Stimulated activated CD8-positive, alpha-beta memory T cell treated with anti-CD3 and anti-CD28 coated beads, Interleukin-4, amount 100 ng/mL, for 48 hours (primary cell): ENCODE measurements around the gene CACNG7.
"Not testable (repeated sequence)": the region's sequence is repeated elsewhere in the genome, so short reads cannot be mapped to it uniquely, and the experiment has no call there.

ENCODE experiments used
- DNase-seq: peaks from one replicate; pipeline ENCODE4 v3.0.0-alpha.2; 2020

Gene CACNG7

DNA sequence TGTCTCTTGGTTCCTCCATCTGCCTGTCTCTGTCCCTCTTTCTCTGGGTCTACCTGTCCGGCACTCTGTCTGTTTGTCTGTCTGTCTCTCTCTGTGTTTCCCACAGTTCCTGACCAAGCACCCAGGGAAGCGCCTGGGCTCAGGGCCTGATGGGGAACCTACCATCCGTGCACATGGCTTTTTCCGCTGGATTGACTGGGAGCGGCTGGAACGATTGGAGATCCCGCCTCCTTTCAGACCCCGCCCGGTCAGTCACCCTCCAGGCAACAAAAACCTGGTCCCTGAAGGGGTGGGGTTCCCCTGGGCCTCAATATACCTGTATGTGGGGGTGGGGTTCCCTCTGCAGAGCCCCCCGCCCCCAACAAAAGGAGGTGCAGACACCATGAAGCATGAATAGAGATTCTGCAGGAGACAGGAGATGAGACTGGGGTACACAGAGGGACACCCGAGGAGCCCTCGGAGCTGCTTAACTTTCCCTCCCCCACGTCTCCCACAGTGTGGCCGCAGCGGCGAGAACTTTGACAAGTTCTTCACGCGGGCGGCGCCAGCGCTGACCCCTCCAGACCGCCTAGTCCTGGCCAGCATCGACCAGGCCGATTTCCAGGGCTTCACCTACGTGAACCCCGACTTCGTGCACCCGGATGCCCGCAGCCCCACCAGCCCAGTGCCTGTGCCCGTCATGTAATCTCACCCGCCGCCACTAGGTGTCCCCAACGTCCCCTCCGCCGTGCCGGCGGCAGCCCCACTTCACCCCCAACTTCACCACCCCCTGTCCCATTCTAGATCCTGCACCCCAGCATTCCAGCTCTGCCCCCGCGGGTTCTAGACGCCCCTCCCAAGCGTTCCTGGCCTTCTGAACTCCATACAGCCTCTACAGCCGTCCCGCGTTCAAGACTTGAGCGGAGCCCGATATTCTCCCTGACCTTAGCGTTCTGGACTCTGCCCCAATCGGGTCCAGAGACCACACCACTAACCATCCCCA is 2.6 kb upstream of the CACNG7 start:
- peak; percentile 89 for DNase-seq

DNA sequence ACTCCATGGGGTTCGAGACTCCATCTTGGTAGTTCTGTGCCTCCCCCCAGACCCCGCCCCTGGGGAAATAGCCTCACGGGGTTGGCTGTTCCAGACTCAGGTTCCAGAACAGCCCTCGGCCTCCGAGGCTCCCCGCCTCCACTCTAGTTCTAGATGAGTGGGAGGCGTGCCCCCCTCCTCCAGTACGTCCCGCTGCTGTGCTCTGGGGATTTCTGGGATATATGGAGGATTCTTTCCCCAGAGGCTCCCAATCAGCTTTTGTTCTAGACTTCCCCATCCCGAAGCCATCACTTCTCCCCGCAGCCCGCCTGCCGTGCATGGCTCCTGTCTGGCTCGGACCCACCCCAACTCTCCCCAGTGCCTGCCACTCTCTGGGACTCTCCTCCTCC is 1.9 kb upstream of the CACNG7 start:
- DNase-seq = no peak

- no peak for DNase-seq
Observed at GRCh38 chr19:53907690-53908089, 1.4 kb upstream of the CACNG7 start.

DNA sequence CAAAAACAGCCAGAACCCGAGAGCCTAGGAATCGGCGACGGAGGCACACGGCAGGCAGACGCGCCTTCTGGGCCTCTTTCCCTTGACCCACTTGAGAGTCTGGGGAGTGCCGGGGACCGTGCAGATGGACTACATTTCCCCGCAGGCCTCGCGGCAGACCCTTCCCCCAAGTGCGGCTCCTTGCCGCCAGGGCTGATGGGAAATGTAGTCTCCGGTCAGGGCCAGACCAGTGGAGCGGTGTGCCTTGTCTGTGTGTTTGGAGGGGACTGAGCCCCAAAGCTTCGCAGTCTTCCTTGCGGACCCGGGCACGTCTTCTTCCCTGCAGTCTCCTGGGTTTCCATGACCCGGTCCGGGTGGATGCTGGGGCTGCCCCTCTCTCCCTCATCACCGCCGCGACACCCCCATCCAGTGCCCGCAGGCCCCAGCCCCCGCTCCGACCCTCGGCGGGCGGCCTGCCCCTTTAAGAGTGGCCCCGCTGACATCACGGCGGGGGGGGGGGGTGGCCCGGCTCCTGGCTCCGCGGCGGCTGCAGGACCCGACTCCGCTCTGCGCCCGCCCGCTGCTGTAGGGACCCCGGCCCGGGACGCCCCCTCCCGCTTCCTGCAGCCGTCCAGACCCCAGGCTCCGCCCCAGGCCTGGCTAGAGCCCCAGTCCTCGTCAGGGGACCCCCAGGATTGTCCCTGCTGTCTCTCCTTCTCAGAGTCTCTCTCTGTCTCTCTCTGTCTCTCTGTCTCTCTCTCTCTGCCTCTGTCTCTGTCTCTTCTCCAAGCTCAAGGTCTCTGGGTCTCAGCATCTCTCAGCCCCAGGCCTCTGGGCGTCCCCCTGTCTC is 758 bp upstream of the CACNG7 start:
- DNase-seq = peak; percentile 74

- DNase-seq = no peak
Observed at GRCh38 chr19:53909471-53910169, 542 bp downstream of the CACNG7 start.

- DNase-seq = no peak
Observed at GRCh38 chr19:53910170-53910518, 1.1 kb downstream of the CACNG7 start.

DNA sequence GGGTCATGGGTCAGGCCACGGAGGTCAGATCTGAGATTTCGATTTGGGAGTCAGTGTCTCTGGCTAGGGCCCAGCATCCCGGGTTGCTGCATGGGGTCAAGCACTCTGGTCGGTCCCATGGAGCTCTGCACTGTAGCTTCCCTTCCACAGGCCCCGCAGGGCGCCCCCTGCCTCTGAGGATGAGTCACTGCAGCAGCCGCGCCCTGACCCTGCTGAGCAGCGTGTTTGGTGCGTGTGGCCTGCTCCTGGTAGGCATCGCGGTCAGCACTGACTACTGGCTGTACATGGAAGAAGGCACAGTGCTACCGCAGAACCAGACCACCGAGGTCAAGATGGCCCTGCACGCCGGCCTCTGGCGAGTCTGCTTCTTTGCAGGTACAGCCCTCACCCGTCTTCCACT is 3.6 kb downstream of the CACNG7 start:
- peak; percentile 50 for DNase-seq

DNA sequence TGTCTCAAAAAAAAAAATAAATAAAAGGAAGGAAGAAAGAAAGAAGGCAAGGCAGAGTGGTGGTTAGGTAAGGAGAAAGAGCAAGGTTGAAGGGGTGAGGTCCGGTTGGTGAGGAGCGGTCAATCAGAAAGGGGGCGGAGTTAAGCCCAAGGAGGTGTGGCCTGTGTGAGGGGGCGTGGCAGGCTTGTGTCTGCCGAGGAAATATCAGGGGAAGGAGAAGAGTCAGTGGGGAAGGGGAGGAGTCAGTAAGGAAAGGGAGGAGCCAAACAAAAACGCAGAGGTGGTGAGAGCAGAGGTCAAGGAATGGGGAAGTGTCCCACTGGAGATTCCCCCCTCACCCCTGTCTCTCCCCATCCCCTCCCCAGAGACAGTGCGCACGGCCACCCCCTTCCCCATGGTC is 5.9 kb downstream of the CACNG7 start:
- no peak for DNase-seq

DNA sequence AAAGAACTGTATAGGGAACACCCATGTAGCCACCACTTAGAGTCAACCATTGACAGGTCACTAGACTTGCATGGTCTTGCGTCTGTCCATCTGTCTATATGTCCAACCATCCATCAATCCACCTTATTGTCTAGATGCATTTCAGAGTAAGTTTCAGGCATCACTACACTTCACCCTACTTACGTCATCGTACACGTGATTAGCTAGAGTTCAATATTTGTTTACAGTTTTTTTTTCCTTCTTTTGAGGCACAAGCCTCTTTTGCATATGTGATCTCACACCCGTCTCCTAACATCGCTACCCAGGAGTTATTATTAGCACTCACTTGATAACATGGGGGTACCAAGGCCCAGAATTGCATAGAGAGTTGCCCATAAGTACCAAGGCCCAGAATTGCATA is 6.9 kb downstream of the CACNG7 start:
- no peak for DNase-seq

DNA sequence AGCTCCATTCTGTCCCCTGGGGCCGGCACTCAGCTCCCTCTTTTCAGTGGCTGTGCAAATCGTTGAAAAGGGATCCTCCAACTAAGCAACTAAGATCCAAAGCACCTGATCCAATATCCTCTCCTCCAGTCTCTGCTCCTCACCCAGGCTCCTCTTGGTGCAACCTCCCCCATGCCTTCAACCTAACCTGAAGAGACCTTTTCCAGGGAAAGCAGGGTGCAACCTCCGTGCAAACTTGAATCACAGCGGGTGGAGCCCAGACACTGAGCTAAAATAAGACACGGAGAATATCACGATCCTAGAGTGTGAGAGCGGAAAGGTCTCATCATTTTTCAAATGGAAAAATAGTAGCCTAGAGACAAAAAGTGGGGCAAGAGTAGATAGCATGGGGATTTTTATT is 8.3 kb downstream of the CACNG7 start:
- no peak for DNase-seq

DNA sequence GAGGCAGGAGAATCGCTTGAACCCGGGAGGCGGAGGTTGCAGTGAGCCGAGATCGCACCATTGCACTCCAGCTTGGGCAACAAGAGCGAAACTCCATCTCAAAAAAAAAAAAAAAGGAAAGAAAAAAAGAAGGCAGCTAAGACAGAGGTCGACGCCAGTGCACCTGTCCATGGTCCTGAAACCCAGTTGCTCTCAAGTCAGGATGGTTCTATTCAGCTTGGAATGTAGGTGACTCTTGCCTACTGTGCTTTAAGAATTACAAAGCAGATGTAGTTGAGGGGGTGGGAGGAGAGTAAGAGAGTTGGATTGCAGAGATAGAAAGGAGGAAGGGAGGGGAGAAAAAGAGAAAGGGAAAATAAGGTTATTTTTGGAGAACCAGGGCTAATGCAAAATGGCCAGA is 18.7 kb downstream of the CACNG7 start:
- DNase-seq = peak; percentile 56

DNA sequence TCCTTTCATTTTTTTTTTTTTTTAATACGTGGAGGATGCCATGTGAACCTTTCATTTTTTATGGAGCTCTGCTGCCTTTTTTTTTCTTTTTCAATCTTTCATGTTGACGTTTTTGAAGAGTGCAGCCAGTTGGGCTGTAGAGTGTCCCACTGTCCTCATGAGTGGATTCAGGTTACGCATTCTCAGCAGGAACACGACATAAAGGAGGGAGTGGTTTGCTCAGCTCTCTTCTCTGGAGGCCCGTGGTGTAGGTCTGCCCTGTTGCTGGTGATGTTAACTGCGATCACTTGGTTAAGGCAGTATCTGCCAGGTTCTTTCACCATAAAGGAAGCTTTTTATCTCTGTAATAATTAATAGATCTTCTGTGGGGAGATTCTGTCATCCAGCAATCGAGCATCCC is 27.0 kb downstream of the CACNG7 start:
- DNase-seq = no peak

GRCh38 chr19:53942001-53942786 is 33.1 kb downstream of the CACNG7 start:
- DNase-seq = peak; percentile 58

DNA sequence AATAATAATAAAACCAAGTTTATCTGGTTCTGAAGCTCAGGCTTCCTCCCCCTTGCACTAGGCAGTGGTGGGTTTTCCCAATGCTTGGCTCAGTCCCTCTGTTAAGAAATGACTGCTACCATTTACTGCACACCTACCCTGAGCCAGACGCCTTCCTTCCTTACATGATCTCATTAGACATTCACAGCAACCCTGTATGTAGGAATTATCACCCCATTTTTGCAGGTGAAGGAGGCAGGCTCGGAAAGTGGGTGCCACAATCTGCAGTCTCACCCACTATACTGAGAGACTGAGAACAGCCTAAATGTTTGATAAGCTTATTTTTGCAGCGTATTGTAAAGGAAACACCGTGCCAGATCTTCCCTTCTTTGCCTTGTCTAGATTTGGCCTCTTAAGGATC is 35.3 kb downstream of the CACNG7 start:
- DNase-seq = no peak

DNA sequence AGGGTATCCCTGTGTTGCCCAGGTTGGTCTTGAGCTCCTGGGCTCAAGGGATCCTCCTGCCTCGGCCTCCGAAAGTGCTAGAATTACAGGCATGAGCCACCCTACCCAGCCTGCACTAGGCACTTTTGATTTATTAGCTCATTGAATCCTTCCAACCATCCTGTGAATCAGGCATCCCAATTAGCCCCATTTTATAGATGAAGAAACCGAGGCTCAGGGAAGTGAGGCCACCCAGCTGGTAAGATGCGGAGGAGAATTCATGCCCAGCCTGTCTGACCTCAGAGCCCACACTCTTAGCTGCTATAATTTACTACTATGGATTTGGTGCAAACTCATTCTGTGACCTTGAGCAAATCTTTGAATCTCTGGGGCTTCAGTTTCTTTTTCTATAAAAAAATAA is 35.9 kb downstream of the CACNG7 start:
- no peak for DNase-seq

DNA sequence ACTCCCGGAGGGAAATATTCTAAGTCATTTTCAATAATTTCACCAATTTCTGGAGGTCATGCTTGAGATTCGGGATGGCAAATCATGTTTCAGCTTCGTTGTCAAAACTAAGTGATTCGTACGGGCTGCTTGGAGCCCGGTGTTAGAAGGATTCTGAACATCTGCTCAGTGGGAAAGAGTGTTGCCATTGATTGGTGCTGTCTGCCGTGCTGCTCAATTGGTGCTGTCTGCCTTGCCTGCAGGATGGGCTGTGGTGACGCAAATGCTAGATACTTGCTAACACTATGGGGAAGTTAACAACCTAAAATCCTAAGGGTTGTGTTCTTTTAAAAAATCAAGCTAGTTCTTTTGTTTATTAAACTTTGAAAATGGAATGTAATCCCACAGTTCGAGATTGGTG is 36.4 kb downstream of the CACNG7 start:
- no peak for DNase-seq

- no peak for DNase-seq
Observed at GRCh38 chr19:53945998-53946397, 36.9 kb downstream of the CACNG7 start.

- DNase-seq = no peak
Observed at GRCh38 chr19:53947624-53948023, 38.5 kb downstream of the CACNG7 start.

- not testable (repeated sequence) for DNase-seq
Observed at GRCh38 chr19:53948611-53949010, 39.5 kb downstream of the CACNG7 start.

GRCh38 chr19:53951436-53951835 is 42.4 kb downstream of the CACNG7 start:
- DNase-seq = no peak

GRCh38 chr19:53951947-53952346 is 42.9 kb downstream of the CACNG7 start:
- DNase-seq = no peak

DNA sequence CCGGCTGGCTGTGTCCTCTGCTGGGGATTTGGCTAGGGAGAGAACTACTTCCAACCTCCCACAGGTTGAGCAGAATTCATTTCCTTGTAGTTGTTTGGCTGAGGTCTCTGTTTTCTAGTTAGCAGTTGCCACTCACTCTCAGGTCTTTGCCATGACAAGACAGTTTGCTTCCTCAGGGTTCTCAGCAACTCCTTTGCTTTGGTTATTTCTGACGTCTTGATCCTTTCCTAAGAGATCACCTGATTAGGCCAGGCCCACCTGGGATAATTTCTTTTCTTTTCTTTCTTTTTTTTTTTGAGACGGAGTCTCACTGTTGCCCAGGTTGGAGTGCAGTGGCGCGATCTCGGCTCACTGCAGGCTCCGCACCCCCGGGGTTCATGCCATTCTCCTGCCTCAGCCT is 44.3 kb downstream of the CACNG7 start:
- DNase-seq = no peak
